Ovary (tissue), 3 donors: Measurements from ENCODE around the gene DOCK1.

ENCODE experiments used
- CTCF ChIP-seq, 3 donors: fragments of 450-650 bp in 2 of 3; fragments of 200-600 bp in 1 of 3; IDR thresholded peaks; one replicate each; pipeline versions ENCODE4 v1.5.1 to v1.8.0; 2016 to 2022; ENCODE audit warnings: antibody characterized with exemption in 3 of 3, mild to moderate bottlenecking in 1 of 3
- POLR2A ChIP-seq: fragments of 450-650 bp; IDR thresholded peaks from one replicate; pipeline ENCODE4 v1.6.1; 2017; ENCODE audit warnings: antibody characterized with exemption, mild to moderate bottlenecking, moderate library complexity
- donor health status: DM: no; HTN: no; CAD: no.

- TF ChIP-seq CTCF (IDR thresholded peaks at IDR 0.05) (no peak), POLR2A (no peak)
These were observed 503.0 kb downstream of the DOCK1 start for GRCh38 chr10:127408112-127408710.
